ENCODE data around the gene TAOK3. TPM values are rescaled to one million over a fixed set of nuclear protein-coding genes. Genes with fewer than 3 reads are reported as not detected.

Gene TAOK3
- total and polyA plus RNA-seq, 3 donors from 2014 or later, result 20.5 to 64.8 (median 51.9) TPM

GRCh38 chr12:118327391-118327790 is 45.3 kb downstream of the TAOK3 start:
- Histone ChIP-seq H3K4me1 (no peaks in the 10 kb centered on the region), H3K27ac (no peak overlapping the region), H3K27me3 (no peaks in the 10 kb centered on the region), H3K4me3 (no peak overlapping the region), H3K9me3 (no peaks in the 10 kb centered on the region), H3K36me3 (ENCODE audit: low read depth, missing control alignments) (no peaks in the 10 kb centered on the region)
- no peak for DNase-seq
- intact Hi-C loops (cut with DNase I; ENCODE audit: low total_unique reads), result no loop called here
- TF ChIP-seq, protein P1, sequence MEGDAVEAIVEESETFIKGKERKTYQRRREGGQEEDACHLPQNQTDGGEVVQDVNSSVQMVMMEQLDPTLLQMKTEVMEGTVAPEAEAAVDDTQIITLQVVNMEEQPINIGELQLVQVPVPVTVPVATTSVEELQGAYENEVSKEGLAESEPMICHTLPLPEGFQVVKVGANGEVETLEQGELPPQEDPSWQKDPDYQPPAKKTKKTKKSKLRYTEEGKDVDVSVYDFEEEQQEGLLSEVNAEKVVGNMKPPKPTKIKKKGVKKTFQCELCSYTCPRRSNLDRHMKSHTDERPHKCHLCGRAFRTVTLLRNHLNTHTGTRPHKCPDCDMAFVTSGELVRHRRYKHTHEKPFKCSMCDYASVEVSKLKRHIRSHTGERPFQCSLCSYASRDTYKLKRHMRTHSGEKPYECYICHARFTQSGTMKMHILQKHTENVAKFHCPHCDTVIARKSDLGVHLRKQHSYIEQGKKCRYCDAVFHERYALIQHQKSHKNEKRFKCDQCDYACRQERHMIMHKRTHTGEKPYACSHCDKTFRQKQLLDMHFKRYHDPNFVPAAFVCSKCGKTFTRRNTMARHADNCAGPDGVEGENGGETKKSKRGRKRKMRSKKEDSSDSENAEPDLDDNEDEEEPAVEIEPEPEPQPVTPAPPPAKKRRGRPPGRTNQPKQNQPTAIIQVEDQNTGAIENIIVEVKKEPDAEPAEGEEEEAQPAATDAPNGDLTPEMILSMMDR (IDR thresholded peaks at IDR 0.05), result no peak
- TF ChIP-seq POLR2A (IDR thresholded peaks at IDR 0.05), result no peak

- intact Hi-C loops (cut with DNase I; ENCODE audit: low total_unique reads), result no loop called here
- no peak for TF ChIP-seq POLR2A (IDR thresholded peaks at IDR 0.05)
- TF ChIP-seq, protein P1 (IDR thresholded peaks at IDR 0.05), result no peak
- H3K27ac ChIP-seq, result no peak overlapping the region
- H3K4me1 ChIP-seq, result no peaks in the 10 kb centered on the region
- no peak overlapping the region for H3K4me3 ChIP-seq
- H3K36me3 ChIP-seq (ENCODE audit: low read depth, missing control alignments), result no peaks in the 10 kb centered on the region
- DNase-seq, result no peak
- H3K9me3 ChIP-seq, result no peaks in the 10 kb centered on the region
- H3K27me3 ChIP-seq, result no peaks in the 10 kb centered on the region
These were observed 45.7 kb downstream of the TAOK3 start for GRCh38 chr12:118326991-118327390.

GRCh38 chr12:118325081-118325480 is 47.6 kb downstream of the TAOK3 start:
- intact Hi-C loops (cut with DNase I; ENCODE audit: low total_unique reads), result no loop called here
- Histone ChIP-seq H3K36me3 (ENCODE audit: low read depth, missing control alignments) (no peaks in the 10 kb centered on the region), H3K4me3 (no peak overlapping the region), H3K4me1 (no peaks in the 10 kb centered on the region), H3K27me3 (no peaks in the 10 kb centered on the region), H3K9me3 (no peaks in the 10 kb centered on the region), H3K27ac (no peak overlapping the region)
- WGBS, 2 donors, result 81 to 83% methylated on average over 2 of the region's 2 CpGs
- DNase-seq, result no peak
- TF ChIP-seq, protein P1 (IDR thresholded peaks at IDR 0.05), result no peak
- no peak for TF ChIP-seq POLR2A (IDR thresholded peaks at IDR 0.05)

DNA sequence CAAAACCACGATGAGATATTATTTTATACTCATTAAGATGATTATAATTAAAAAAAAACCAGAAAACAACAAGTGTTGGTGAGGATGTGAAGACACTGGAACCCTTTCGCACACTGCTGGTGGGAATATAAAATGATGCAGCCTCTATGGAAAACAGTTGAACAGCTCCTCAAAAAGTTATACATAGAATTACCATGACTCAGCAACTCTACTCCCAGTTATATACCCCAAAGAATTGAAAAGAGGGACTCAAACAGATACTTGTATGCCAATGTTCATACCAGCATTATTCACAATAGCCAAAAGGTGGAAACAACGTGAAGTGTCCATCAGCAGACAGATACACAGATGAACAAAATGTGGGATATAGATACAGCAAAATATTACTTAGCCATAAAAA is 53.1 kb downstream of the TAOK3 start:
- no peak overlapping the region for H3K27ac ChIP-seq
- intact Hi-C loops (cut with DNase I; ENCODE audit: low total_unique reads), result no loop called here
- no peak for TF ChIP-seq POLR2A (IDR thresholded peaks at IDR 0.05)
- TF ChIP-seq, protein P1 (IDR thresholded peaks at IDR 0.05), result no peak
- no peak overlapping the region for H3K4me3 ChIP-seq
- DNase-seq, result no peak
- H3K36me3 ChIP-seq (ENCODE audit: low read depth, missing control alignments), result no peaks in the 10 kb centered on the region
- H3K9me3 ChIP-seq, result no peaks in the 10 kb centered on the region
- H3K27me3 ChIP-seq, result no peaks in the 10 kb centered on the region
- no peaks in the 10 kb centered on the region for H3K4me1 ChIP-seq
- WGBS, 2 donors, result 90 to 93% methylated on average over 3 of the region's 3 CpGs

DNA sequence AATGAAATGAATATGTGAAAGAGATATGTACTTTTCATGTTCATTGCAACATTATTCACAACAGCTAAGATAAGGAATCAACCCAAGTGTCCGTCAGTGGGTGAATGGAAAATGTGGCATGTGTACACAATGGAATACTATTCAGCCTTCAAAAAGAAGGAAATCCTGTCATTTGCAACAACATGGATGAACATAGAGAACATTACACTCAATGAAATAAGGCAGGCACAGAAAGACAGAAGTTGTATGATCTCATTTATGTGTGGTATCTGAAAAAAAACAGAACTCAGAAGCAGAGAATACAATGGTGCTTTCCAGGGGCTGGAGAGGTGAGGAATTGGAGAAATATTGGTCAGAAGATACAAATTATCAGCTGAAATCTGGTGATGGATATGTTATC is 54.0 kb downstream of the TAOK3 start:
- 89 to 100% methylated on average over 1 of the region's 1 CpG for WGBS, 2 donors
- no peak overlapping the region for H3K4me3 ChIP-seq
- intact Hi-C loops (cut with DNase I; ENCODE audit: low total_unique reads), result no loop called here
- DNase-seq, result no peak
- no peaks in the 10 kb centered on the region for H3K9me3 ChIP-seq
- H3K27me3 ChIP-seq, result no peaks in the 10 kb centered on the region
- no peak for TF ChIP-seq POLR2A (IDR thresholded peaks at IDR 0.05)
- no peak overlapping the region for H3K27ac ChIP-seq
- H3K4me1 ChIP-seq, result no peaks in the 10 kb centered on the region
- H3K36me3 ChIP-seq (ENCODE audit: low read depth, missing control alignments), result no peaks in the 10 kb centered on the region
